ENCODE measurements around the gene PROCA1. TPM values are rescaled to one million over a fixed set of nuclear protein-coding genes. Genes with fewer than 3 reads are reported as not detected.
A peak's percentile ranks its signal among the peaks of the same experiment; 100 is the strongest.

PROCA1 gene
- total and polyA plus RNA-seq, 9 of the 15 experiments (the other 6 are each of a cell fraction or from before 2014, with no cell fraction given): 0.78 to 16.2 (median 5.6) TPM

DNA sequence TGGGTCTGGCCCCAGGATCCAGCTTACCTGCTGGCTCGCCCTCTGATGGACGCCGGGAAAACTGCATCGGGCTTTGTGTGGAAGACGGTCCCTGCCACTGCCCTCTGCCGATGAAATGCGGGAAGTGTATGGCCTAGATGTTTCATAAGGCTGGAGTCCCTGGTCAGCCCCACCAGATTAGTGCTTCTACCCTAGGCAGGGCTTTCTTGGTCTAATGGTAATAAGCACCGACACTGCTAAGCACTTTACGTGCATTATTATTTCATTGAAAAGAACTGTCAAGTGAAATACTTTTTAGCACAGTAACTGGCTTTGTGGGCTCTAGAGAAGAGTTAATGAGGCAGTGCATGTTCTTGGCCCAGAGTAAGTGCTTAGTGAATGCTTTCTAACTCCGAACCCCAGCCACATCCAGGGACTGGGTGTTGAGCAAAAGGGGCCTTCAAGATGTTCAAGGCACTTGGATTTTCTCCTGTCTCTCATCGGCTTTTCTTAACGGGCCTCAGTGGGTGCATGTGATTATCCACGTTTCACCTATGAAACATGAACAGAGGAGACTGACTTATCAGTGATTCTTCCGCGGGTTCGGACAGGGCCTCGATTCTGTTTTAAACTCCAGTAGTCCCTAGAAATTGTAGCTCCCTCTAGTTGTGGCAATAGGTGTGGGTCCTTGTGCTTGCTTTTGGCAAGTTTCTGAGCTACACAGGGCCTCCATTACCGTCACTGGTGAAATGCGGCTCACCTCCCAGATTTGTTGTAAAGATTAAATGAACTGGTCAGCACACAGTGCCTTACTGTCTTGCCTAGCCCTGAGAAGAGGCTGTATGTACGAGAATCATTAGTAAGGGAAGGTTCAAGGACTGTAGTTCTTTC lies 38.7 kb upstream of the PROCA1 start (continued):
- TF ChIP-seq, protein P1, sequence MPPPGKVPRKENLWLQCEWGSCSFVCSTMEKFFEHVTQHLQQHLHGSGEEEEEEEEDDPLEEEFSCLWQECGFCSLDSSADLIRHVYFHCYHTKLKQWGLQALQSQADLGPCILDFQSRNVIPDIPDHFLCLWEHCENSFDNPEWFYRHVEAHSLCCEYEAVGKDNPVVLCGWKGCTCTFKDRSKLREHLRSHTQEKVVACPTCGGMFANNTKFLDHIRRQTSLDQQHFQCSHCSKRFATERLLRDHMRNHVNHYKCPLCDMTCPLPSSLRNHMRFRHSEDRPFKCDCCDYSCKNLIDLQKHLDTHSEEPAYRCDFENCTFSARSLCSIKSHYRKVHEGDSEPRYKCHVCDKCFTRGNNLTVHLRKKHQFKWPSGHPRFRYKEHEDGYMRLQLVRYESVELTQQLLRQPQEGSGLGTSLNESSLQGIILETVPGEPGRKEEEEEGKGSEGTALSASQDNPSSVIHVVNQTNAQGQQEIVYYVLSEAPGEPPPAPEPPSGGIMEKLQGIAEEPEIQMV (tag; conservative IDR thresholded peaks at IDR 0.05; ENCODE audit: low read depth): no peak
- TF ChIP-seq MECOM (CRISPR knock-in tag; IDR thresholded peaks at IDR 0.05) (no peak), ZNF224 (CRISPR knock-in tag; IDR thresholded peaks at IDR 0.05) (no peak), NFXL1 (CRISPR knock-in tag; IDR thresholded peaks at IDR 0.05) (no peak), CREM (IDR thresholded peaks at IDR 0.05; ENCODE audit: low read depth) (peak; percentile 65; the same call in 1 of the 2 replicates), HMGN3 (IDR thresholded peaks at IDR 0.05; ENCODE audit: borderline replicate concordance, extremely low read depth, insufficient read length, low read depth, low read length) (no peak), CEBPB (tag; IDR thresholded peaks at IDR 0.05) (peak; percentile 42; the same call in 1 of the 2 replicates), ZNF232 (CRISPR knock-in tag; IDR thresholded peaks at IDR 0.05) (no peak), ZNF444 (CRISPR knock-in tag; IDR thresholded peaks at IDR 0.05) (no peak), ZBTB7A (IDR thresholded peaks at IDR 0.05; ENCODE audit: borderline replicate concordance, control insufficient read depth, low read depth, low read length) (no peak), ZZZ3 (IDR thresholded peaks at IDR 0.05) (no peak), MIER1 (IDR thresholded peaks at IDR 0.05; ENCODE audit: low read depth) (no peak), HIVEP1 (CRISPR knock-in tag; IDR thresholded peaks at IDR 0.05) (no peak), NFE2L1 (tag; IDR thresholded peaks at IDR 0.05; ENCODE audit: borderline replicate concordance, low read depth) (no peak), STAG1 (CRISPR knock-in tag; IDR thresholded peaks at IDR 0.05; ENCODE audit: borderline replicate concordance) (peak; percentile 58; the same call in 1 of the 2 replicates), RBFOX2 (IDR thresholded peaks at IDR 0.05; ENCODE audit: low read depth, low read length) (no peak; the same call in 1 of the 2 replicates), ZNF146 (CRISPR knock-in tag; IDR thresholded peaks at IDR 0.05; ENCODE audit: unreplicated experiment) (no peak)
- TF ChIP-seq, protein P2, sequence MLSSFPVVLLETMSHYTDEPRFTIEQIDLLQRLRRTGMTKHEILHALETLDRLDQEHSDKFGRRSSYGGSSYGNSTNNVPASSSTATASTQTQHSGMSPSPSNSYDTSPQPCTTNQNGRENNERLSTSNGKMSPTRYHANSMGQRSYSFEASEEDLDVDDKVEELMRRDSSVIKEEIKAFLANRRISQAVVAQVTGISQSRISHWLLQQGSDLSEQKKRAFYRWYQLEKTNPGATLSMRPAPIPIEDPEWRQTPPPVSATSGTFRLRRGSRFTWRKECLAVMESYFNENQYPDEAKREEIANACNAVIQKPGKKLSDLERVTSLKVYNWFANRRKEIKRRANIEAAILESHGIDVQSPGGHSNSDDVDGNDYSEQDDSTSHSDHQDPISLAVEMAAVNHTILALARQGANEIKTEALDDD (IDR thresholded peaks at IDR 0.05): peak; percentile 67
- TF ChIP-seq, protein P3, sequence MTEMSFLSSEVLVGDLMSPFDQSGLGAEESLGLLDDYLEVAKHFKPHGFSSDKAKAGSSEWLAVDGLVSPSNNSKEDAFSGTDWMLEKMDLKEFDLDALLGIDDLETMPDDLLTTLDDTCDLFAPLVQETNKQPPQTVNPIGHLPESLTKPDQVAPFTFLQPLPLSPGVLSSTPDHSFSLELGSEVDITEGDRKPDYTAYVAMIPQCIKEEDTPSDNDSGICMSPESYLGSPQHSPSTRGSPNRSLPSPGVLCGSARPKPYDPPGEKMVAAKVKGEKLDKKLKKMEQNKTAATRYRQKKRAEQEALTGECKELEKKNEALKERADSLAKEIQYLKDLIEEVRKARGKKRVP (CRISPR knock-in tag; IDR thresholded peaks at IDR 0.05): no peak
- TF ChIP-seq, protein P4, sequence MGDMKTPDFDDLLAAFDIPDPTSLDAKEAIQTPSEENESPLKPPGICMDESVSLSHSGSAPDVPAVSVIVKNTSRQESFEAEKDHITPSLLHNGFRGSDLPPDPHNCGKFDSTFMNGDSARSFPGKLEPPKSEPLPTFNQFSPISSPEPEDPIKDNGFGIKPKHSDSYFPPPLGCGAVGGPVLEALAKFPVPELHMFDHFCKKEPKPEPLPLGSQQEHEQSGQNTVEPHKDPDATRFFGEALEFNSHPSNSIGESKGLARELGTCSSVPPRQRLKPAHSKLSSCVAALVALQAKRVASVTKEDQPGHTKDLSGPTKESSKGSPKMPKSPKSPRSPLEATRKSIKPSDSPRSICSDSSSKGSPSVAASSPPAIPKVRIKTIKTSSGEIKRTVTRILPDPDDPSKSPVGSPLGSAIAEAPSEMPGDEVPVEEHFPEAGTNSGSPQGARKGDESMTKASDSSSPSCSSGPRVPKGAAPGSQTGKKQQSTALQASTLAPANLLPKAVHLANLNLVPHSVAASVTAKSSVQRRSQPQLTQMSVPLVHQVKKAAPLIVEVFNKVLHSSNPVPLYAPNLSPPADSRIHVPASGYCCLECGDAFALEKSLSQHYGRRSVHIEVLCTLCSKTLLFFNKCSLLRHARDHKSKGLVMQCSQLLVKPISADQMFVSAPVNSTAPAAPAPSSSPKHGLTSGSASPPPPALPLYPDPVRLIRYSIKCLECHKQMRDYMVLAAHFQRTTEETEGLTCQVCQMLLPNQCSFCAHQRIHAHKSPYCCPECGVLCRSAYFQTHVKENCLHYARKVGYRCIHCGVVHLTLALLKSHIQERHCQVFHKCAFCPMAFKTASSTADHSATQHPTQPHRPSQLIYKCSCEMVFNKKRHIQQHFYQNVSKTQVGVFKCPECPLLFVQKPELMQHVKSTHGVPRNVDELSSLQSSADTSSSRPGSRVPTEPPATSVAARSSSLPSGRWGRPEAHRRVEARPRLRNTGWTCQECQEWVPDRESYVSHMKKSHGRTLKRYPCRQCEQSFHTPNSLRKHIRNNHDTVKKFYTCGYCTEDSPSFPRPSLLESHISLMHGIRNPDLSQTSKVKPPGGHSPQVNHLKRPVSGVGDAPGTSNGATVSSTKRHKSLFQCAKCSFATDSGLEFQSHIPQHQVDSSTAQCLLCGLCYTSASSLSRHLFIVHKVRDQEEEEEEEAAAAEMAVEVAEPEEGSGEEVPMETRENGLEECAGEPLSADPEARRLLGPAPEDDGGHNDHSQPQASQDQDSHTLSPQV (IDR thresholded peaks at IDR 0.05): peak; percentile 76; the same call in 1 of the 2 replicates
